ENCODE measurements around the gene CLCN7. TPM values are rescaled to one million over a fixed set of nuclear protein-coding genes. Genes with fewer than 3 reads are reported as not detected.

The CLCN7 gene
- total and polyA plus RNA-seq, 9 donors = 16.3 to 70.9 (median 54.4) TPM

GRCh38 chr16:1444730-1445517 is 29.9 kb downstream of the CLCN7 start:
- H3K27me3 ChIP-seq = no peaks in the 10 kb centered on the region
- no peaks in the 10 kb centered on the region for H3K9me3 ChIP-seq
- DNase-seq = no peak
- peaks cover 3% of the 10 kb centered on the region for H3K4me1 ChIP-seq (ENCODE audit: insufficient read depth)
- H3K4me3 ChIP-seq = no peak overlapping the region
- WGBS, 3 donors = 85 to 88% (median 85%) methylated on average over 44 to 48 of the region's 48 CpGs
- no peak overlapping the region for H3K27ac ChIP-seq
- no peaks in the 10 kb centered on the region for H3K36me3 ChIP-seq
- TF ChIP-seq EP300 (IDR thresholded peaks at IDR 0.05) = no peak
- no peak for TF ChIP-seq POLR2A (IDR thresholded peaks at IDR 0.05)
- TF ChIP-seq CTCF (IDR thresholded peaks at IDR 0.05) = no peak
- intact Hi-C loops (cut with DNase I) = no loop called here

- Histone ChIP-seq H3K36me3 (no peaks in the 10 kb centered on the region), H3K27ac (no peak within 1 kb of the TSS), H3K27me3 (no peaks in the 10 kb centered on the region), H3K4me1 (ENCODE audit: insufficient read depth) (peaks cover 3% of the 10 kb centered on the region), H3K9me3 (no peaks in the 10 kb centered on the region), H3K4me3 (no peak within 1 kb of the TSS)
- TF ChIP-seq POLR2A (IDR thresholded peaks at IDR 0.05) (no peak), CTCF (IDR thresholded peaks at IDR 0.05) (no peak), EP300 (IDR thresholded peaks at IDR 0.05) (no peak)
- DNase-seq = no peak
- WGBS, 3 donors = 65 to 76% (median 75%) methylated on average over 22 to 27 of the region's 27 CpGs
- intact Hi-C loops (cut with DNase I) = no loop called here
Observed at GRCh38 chr16:1443980-1444729, 30.7 kb downstream of the CLCN7 start, which contains the start of gene CCDC154. TSS of gene CCDC154 (minus strand) at chr16:1444556. CDS start at chr16:1444322, 234 bp downstream.

- Histone ChIP-seq H3K27me3 (no peaks in the 10 kb centered on the region), H3K27ac (no peak overlapping the region), H3K4me1 (ENCODE audit: insufficient read depth) (peaks cover 3% of the 10 kb centered on the region), H3K9me3 (no peaks in the 10 kb centered on the region), H3K4me3 (no peak overlapping the region), H3K36me3 (no peaks in the 10 kb centered on the region)
- DNase-seq = no peak
- intact Hi-C loops (cut with DNase I) = no loop called here
- 35 to 67% (median 52%) methylated on average over 19 to 38 of the region's 38 CpGs for WGBS, 3 donors
- TF ChIP-seq CTCF (IDR thresholded peaks at IDR 0.05) (no peak), POLR2A (IDR thresholded peaks at IDR 0.05) (no peak), EP300 (IDR thresholded peaks at IDR 0.05) (no peak)
Observed at GRCh38 chr16:1443403-1443973, 31.3 kb downstream of the CLCN7 start.

GRCh38 chr16:1442697-1443096 is 32.1 kb downstream of the CLCN7 start:
- Histone ChIP-seq H3K4me1 (ENCODE audit: insufficient read depth) (peaks cover 3% of the 10 kb centered on the region), H3K4me3 (no peak overlapping the region), H3K27ac (no peak overlapping the region), H3K36me3 (no peaks in the 10 kb centered on the region), H3K9me3 (no peaks in the 10 kb centered on the region), H3K27me3 (no peaks in the 10 kb centered on the region)
- TF ChIP-seq EP300 (IDR thresholded peaks at IDR 0.05) (no peak), CTCF (IDR thresholded peaks at IDR 0.05) (no peak), POLR2A (IDR thresholded peaks at IDR 0.05) (no peak)
- DNase-seq = no peak
- intact Hi-C loops (cut with DNase I) = no loop called here
- WGBS, 3 donors = 82 to 86% (median 84%) methylated on average over 17 to 24 of the region's 24 CpGs

Measured in ovary (tissue), 9 donors.